Loucy (cell line): ENCODE results near the gene REP15.

Experiments used
- H2AFZ ChIP-seq: fragments of 200-600 bp; sonication (generic); 2 replicates; pipeline ENCODE4 v1.6.0; 2016; ENCODE audit warnings: antibody characterized with exemption, mild to moderate bottlenecking, low read length, moderate library complexity
- H3F3A ChIP-seq: fragments of 200-600 bp; 2 replicates; pipeline ENCODE4 v1.6.0; 2016; ENCODE audit warnings: antibody characterized with exemption, low read depth, mild to moderate bottlenecking
- H3K27me3 ChIP-seq: fragments of 200-600 bp; sonication (generic); 2 replicates; pipeline ENCODE4 v1.6.1; 2014; ENCODE audit warnings: low read length, mild to moderate bottlenecking; ENCODE audit not compliant: insufficient read depth, poor library complexity, severe bottlenecking
- H3K36me3 ChIP-seq: fragments of 200-600 bp; sonication (generic); 2 replicates; pipeline ENCODE4 v1.6.1; 2016; ENCODE audit warnings: low read length; ENCODE audit not compliant: insufficient read depth
- H3K4me1 ChIP-seq: fragments of 200-600 bp; sonication (generic); 2 replicates; pipeline ENCODE4 v1.5.1; 2014; ENCODE audit warnings: low read length, mild to moderate bottlenecking; ENCODE audit not compliant: insufficient read depth, poor library complexity, severe bottlenecking
- H3K4me2 ChIP-seq: fragments of 200-600 bp; sonication (generic); 2 replicates; pipeline ENCODE4 v1.6.0; 2014; ENCODE audit warnings: antibody characterized with exemption, low read length, low read depth, mild to moderate bottlenecking; ENCODE audit not compliant: poor library complexity, severe bottlenecking
- H3K4me3 ChIP-seq: fragments of 200-600 bp; sonication (generic); 2 replicates; pipeline ENCODE4 v1.5.1; 2014; ENCODE audit warnings: low read length, mild to moderate bottlenecking, mixed read lengths; ENCODE audit not compliant: poor library complexity, severe bottlenecking
- H3K79me2 ChIP-seq: fragments of 200-600 bp; sonication (generic); 2 replicates; pipeline ENCODE4 v1.6.1; 2014; ENCODE audit warnings: low read length; ENCODE audit not compliant: insufficient read depth
- H3K9ac ChIP-seq: fragments of 200-600 bp; sonication (generic); 2 replicates; pipeline ENCODE4 v1.6.0; 2014; ENCODE audit warnings: mild to moderate bottlenecking, low read depth, low read length, moderate library complexity; ENCODE audit not compliant: poor library complexity, severe bottlenecking
- H3K9me2 ChIP-seq: fragments of 200-600 bp; sonication (generic); replicated peaks from 2 replicates; pipeline ENCODE4 v1.6.1; 2016; ENCODE audit warnings: low read depth, low read length, mixed read lengths
- H3K9me3 ChIP-seq: fragments of 200-600 bp; sonication (generic); 2 replicates; pipeline ENCODE4 v1.6.1; 2014; ENCODE audit warnings: mild to moderate bottlenecking, antibody characterized with exemption, low read length, low read depth; ENCODE audit not compliant: insufficient read depth
- H4K20me1 ChIP-seq: fragments of 200-600 bp; sonication (generic); 2 replicates; pipeline ENCODE4 v1.6.0; 2014; ENCODE audit warnings: antibody characterized with exemption, low read length, mild to moderate bottlenecking; ENCODE audit not compliant: insufficient read depth, poor library complexity, severe bottlenecking
- CTCF ChIP-seq: fragments of 200-600 bp; sonication (generic); conservative IDR thresholded peaks from 2 replicates; pipeline ENCODE4 v1.5.1; 2014; ENCODE audit warnings: mild to moderate bottlenecking, antibody characterized with exemption, low read length
- EZH2phosphoT487 ChIP-seq: fragments of 200-600 bp; IDR thresholded peaks from 2 replicates; pipeline ENCODE4 v1.6.1; 2018; ENCODE audit warnings: antibody characterized with exemption, mild to moderate bottlenecking, moderate library complexity, borderline replicate concordance

Gene REP15

GRCh38 chr12:27709212-27709931 is 13.1 kb downstream of the REP15 start:
- Histone ChIP-seq H3K9me2 (no peaks in the 10 kb centered on the region), H3F3A (no peaks in the 10 kb centered on the region), H2AFZ (no peak overlapping the region; the same call in 1 of the 2 replicates), H3K36me3 (no peaks in the 10 kb centered on the region), H3K27me3 (no peaks in the 10 kb centered on the region), H3K9me3 (no peaks in the 10 kb centered on the region), H3K9ac (no peak overlapping the region), H3K4me2 (peak overlapping the region; percentile 73), H3K79me2 (peaks cover 38% of the 10 kb centered on the region), H3K4me3 (no peak overlapping the region), H3K4me1 (peaks cover 24% of the 10 kb centered on the region), H4K20me1 (peaks cover 16% of the 10 kb centered on the region)
- TF ChIP-seq CTCF = no peak
- TF ChIP-seq EZH2phosphoT487 = no peak

- Histone ChIP-seq H3K4me1 (peaks cover 29% of the 10 kb centered on the region), H3F3A (no peaks in the 10 kb centered on the region), H4K20me1 (peaks cover 16% of the 10 kb centered on the region), H3K27me3 (no peaks in the 10 kb centered on the region), H3K9me3 (no peaks in the 10 kb centered on the region), H3K79me2 (peaks cover 41% of the 10 kb centered on the region), H3K9ac (peak overlapping the region; percentile 77), H2AFZ (peak overlapping the region; percentile 89), H3K4me2 (peak overlapping the region; percentile 73), H3K9me2 (no peaks in the 10 kb centered on the region), H3K4me3 (peak overlapping the region; percentile 87), H3K36me3 (no peaks in the 10 kb centered on the region)
- TF ChIP-seq EZH2phosphoT487 (no peak), CTCF (no peak)
Observed at GRCh38 chr12:27709932-27710591, 13.8 kb downstream of the REP15 start.

- no peaks in the 10 kb centered on the region for H3F3A ChIP-seq
Observed at GRCh38 chr12:27710592-27711316, 14.5 kb downstream of the REP15 start, which contains the start of gene MRPS35. TSS of gene MRPS35 (plus strand) at chr12:27710832. CDS start at chr12:27710844, 12 bp downstream.

More at GRCh38 chr12:27710592-27711316, 14.5 kb downstream of the REP15 start, which contains the start of gene MRPS35:
- Histone ChIP-seq H4K20me1 (peaks cover 16% of the 10 kb centered on the region), H3K4me2 (peak within 1 kb of the TSS; percentile 73), H3K36me3 (no peaks in the 10 kb centered on the region), H3K4me3 (peak within 1 kb of the TSS; percentile 87), H2AFZ (peak within 1 kb of the TSS; percentile 89), H3K9ac (peak within 1 kb of the TSS; percentile 77), H3K9me3 (no peaks in the 10 kb centered on the region), H3K9me2 (no peaks in the 10 kb centered on the region), H3K79me2 (peaks cover 41% of the 10 kb centered on the region), H3K27me3 (no peaks in the 10 kb centered on the region), H3K4me1 (peaks cover 29% of the 10 kb centered on the region)
- TF ChIP-seq EZH2phosphoT487 = no peak
- TF ChIP-seq CTCF = no peak
